ENCODE data around the gene PHACTR1. TPM values are rescaled to one million over a fixed set of nuclear protein-coding genes. Genes with fewer than 3 reads are reported as not detected.

The PHACTR1 gene
- total and polyA plus RNA-seq, 2 donors (not counting 1 experiment from before 2014, with no cell fraction given) = 0.60 to 1.2 TPM

GRCh38 chr6:13282393-13283069 lies 566.0 kb downstream of the PHACTR1 start:
- Histone ChIP-seq H3K79me2 (ENCODE audit: control insufficient read depth, insufficient read depth, low read length) (no peaks in the 10 kb centered on the region), H3K27ac (ENCODE audit: insufficient read depth, low read length) (no peak overlapping the region), H4K20me1 (ENCODE audit: control insufficient read depth, extremely low read depth, insufficient read depth, low read length) (no peaks in the 10 kb centered on the region), H3K9me3 (ENCODE audit: control insufficient read depth, insufficient read depth, low read depth, low read length) (no peaks in the 10 kb centered on the region), H3K9ac (ENCODE audit: insufficient read depth, low read length) (no peak overlapping the region), H3K27me3 (ENCODE audit: control insufficient read depth, insufficient read depth, low read length) (no peaks in the 10 kb centered on the region), H3K4me2 (ENCODE audit: extremely low read depth, insufficient read depth, low read length) (no peak overlapping the region), H2AFZ (ENCODE audit: low read length) (no peak overlapping the region), H3K4me3 (replicated peaks in 1 of 4; ENCODE audit: control extremely low read depth in 1 of 4, insufficient read depth in 1 of 4, low read depth in 3 of 4, low read length in 4 of 4) (no peak overlapping the region), H3K36me3 (ENCODE audit: control insufficient read depth, insufficient read depth, low read length) (no peaks in the 10 kb centered on the region), H3K4me1 (ENCODE audit: control insufficient read depth, extremely low read depth, insufficient read depth, low read length) (peaks cover 3% of the 10 kb centered on the region)
- no peak for TF ChIP-seq CTCF (conservative IDR thresholded peaks at IDR 0.05 in 1 of 2, IDR thresholded peaks at IDR 0.05 in 1 of 2; ENCODE audit: low read depth in 1 of 2, low read length in 2 of 2)
- TF ChIP-seq EZH2 (IDR thresholded peaks at IDR 0.05; ENCODE audit: low read length, missing control alignments) = no peak
- DNase-seq (ENCODE audit: low read depth in 2 of 2) = no peak

GRCh38 chr6:13283331-13283730 lies 566.8 kb downstream of the PHACTR1 start:
- H3K4me1 ChIP-seq (ENCODE audit: control insufficient read depth, extremely low read depth, insufficient read depth, low read length) = peaks cover 3% of the 10 kb centered on the region
- H4K20me1 ChIP-seq (ENCODE audit: control insufficient read depth, extremely low read depth, insufficient read depth, low read length) = no peaks in the 10 kb centered on the region
- H3K4me2 ChIP-seq (ENCODE audit: extremely low read depth, insufficient read depth, low read length) = no peak overlapping the region
- no peak for DNase-seq (ENCODE audit: low read depth in 2 of 2)
- H3K9me3 ChIP-seq (ENCODE audit: control insufficient read depth, insufficient read depth, low read depth, low read length) = no peaks in the 10 kb centered on the region
- H2AFZ ChIP-seq (ENCODE audit: low read length) = no peak overlapping the region
- H3K27ac ChIP-seq (ENCODE audit: insufficient read depth, low read length) = no peak overlapping the region
- TF ChIP-seq CTCF (conservative IDR thresholded peaks at IDR 0.05 in 1 of 2, IDR thresholded peaks at IDR 0.05 in 1 of 2; ENCODE audit: low read depth in 1 of 2, low read length in 2 of 2) = no peak
- no peak for TF ChIP-seq EZH2 (IDR thresholded peaks at IDR 0.05; ENCODE audit: low read length, missing control alignments)
- no peaks in the 10 kb centered on the region for H3K36me3 ChIP-seq (ENCODE audit: control insufficient read depth, insufficient read depth, low read length)
- H3K9ac ChIP-seq (ENCODE audit: insufficient read depth, low read length) = no peak overlapping the region
- H3K27me3 ChIP-seq (ENCODE audit: control insufficient read depth, insufficient read depth, low read length) = no peaks in the 10 kb centered on the region
- no peak overlapping the region for H3K4me3 ChIP-seq (replicated peaks in 1 of 4; ENCODE audit: control extremely low read depth in 1 of 4, insufficient read depth in 1 of 4, low read depth in 3 of 4, low read length in 4 of 4)
- no peaks in the 10 kb centered on the region for H3K79me2 ChIP-seq (ENCODE audit: control insufficient read depth, insufficient read depth, low read length)

- no peaks in the 10 kb centered on the region for H3K79me2 ChIP-seq (ENCODE audit: control insufficient read depth, insufficient read depth, low read length)
- no peaks in the 10 kb centered on the region for H4K20me1 ChIP-seq (ENCODE audit: control insufficient read depth, extremely low read depth, insufficient read depth, low read length)
- H3K27me3 ChIP-seq (ENCODE audit: control insufficient read depth, insufficient read depth, low read length) = no peaks in the 10 kb centered on the region
- no peak overlapping the region for H3K4me3 ChIP-seq (replicated peaks in 1 of 4; ENCODE audit: control extremely low read depth in 1 of 4, insufficient read depth in 1 of 4, low read depth in 3 of 4, low read length in 4 of 4)
- no peaks in the 10 kb centered on the region for H3K9me3 ChIP-seq (ENCODE audit: control insufficient read depth, insufficient read depth, low read depth, low read length)
- no peak overlapping the region for H3K27ac ChIP-seq (ENCODE audit: insufficient read depth, low read length)
- H3K4me2 ChIP-seq (ENCODE audit: extremely low read depth, insufficient read depth, low read length) = no peak overlapping the region
- H3K9ac ChIP-seq (ENCODE audit: insufficient read depth, low read length) = no peak overlapping the region
- no peak overlapping the region for H2AFZ ChIP-seq (ENCODE audit: low read length)
- no peak for DNase-seq (ENCODE audit: low read depth in 2 of 2)
- H3K4me1 ChIP-seq (ENCODE audit: control insufficient read depth, extremely low read depth, insufficient read depth, low read length) = no peaks in the 10 kb centered on the region
- no peaks in the 10 kb centered on the region for H3K36me3 ChIP-seq (ENCODE audit: control insufficient read depth, insufficient read depth, low read length)
- TF ChIP-seq EZH2 (IDR thresholded peaks at IDR 0.05; ENCODE audit: low read length, missing control alignments) (no peak), CTCF (conservative IDR thresholded peaks at IDR 0.05 in 1 of 2, IDR thresholded peaks at IDR 0.05 in 1 of 2; ENCODE audit: low read depth in 1 of 2, low read length in 2 of 2) (no peak)
These were observed 568.1 kb downstream of the PHACTR1 start for GRCh38 chr6:13284646-13285045.

Measured in fibroblast of lung (primary cell).